ENCODE results near the gene RPS25.
"Not testable (repeated sequence)": the region's sequence is repeated elsewhere in the genome, so short reads cannot be mapped to it uniquely, and the experiment has no call there.

Gene RPS25

DNA sequence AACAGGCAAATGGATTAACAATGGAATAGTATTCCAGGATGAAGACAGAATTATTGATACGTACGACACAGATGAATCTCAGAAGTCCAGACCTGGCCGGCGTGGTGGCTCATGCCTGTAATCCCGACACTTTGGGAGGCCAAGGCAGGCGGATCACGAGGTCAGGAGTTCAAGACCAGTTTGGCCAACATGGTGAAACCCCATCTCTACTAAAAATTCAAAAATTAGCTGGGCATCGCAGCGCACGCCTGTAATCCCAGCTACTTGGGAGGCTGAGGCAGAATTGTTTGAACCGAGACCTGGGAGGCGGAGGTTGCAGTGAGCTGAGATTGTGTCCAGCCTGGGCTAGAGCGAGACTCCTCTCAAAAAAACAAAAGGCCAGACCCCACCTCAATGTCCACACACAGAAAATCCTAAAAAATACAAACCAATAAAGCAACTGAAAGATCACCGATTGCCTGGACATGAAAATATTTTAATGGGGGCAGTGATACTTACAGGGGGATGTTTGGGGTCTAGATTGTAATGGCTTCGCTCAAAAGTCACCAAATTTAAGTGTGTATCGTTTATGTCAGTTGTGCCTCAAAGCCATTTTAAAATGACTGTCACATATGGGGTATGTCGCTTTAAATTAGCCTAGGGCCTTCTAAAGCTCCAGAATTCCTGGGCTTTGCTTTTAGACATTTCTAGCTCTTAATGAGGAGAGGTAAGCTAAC is 3.8 kb downstream of the RPS25 start:
- no peak for DNase-seq

DNA sequence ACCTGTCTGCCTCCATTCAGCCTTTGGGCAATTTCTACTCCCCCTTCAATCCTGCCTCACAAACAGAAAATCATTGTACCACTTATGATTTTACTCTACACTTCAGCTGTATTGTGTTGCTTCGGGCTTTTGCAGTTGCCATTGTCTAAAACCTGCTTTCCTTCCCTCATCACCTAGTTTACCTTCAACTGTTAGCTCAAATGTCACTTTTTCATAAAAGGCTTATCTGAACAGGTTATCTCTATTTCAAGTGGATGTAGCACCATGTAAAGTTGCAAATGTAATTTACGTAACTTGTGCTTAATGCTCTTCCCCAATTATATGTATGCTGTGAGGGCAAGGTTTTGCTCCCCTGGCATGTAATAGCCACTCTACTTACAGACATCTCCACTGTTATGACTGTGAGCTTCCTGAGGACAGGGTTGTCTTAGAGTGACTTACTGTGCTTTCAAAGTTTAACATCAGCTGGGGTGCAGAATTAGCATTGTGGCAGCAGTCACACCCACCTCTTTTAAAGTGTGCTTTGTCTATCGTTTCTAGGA is 5.4 kb downstream of the RPS25 start:
- DNase-seq, result no peak

DNA sequence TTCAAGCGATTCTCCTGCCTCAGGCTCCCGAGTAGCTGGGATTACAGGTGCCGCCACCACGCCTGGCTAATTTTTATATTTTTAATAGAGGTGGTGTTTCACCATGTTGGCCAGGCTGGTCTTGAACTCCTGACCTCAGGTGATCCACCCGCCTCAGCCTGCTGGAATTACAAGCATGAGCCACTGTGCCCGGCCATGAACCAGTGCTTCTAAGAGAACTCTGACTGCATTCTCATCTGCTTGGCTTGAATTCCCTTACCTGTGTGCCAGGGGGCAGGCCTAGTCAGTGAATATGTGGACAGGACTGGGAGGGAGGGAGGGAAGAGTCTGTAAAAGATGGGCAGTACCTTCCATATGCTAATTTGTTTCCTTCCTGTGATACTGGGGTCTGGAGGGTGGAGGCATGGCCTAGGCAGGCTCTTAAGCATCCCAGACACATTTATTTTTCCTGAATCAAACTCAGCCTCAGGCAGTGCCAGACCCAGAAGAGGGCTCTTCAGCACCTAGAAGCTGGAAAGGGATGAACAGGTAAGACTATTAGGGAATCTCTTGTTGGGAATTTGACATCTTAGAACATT is 6.6 kb downstream of the RPS25 start:
- no peak for DNase-seq

DNA sequence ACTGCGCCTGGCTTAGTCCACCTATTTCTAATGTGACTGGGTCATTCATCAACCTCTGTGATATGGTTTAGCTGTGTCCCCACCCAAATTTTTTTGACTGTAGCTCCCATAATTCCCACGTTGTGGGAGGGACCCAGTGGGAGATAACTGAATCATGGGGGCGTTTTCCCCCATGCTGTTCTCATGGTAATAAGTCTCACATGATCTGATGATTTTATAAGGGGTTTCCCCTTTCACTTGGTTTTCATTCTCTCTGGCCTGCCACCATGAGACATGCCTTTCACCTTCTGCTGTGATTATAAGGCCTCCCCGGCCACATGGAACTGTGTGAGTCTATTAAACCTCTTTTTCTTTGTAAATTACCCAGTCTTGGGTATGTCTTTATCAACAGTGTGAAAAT is 11.5 kb downstream of the RPS25 start:
- DNase-seq, result no peak

DNA sequence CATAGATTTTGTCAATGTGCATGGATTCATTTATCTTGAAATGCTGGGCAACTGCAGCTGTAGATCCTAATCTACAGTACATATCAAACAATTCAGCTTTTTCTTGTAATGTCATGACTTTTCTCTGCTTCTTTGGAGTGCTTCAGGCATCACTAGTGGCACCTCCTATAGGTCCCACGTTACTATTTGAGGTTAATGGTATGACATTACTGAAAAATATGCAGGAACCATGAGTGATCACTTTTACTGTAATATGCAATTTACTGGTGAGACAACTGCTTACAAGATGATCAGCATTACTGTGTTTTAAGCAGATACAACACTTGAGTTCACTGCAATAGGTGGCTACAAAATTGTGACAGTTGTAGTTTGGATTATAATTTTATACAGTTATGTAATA is 17.2 kb downstream of the RPS25 start:
- DNase-seq, result no peak

DNA sequence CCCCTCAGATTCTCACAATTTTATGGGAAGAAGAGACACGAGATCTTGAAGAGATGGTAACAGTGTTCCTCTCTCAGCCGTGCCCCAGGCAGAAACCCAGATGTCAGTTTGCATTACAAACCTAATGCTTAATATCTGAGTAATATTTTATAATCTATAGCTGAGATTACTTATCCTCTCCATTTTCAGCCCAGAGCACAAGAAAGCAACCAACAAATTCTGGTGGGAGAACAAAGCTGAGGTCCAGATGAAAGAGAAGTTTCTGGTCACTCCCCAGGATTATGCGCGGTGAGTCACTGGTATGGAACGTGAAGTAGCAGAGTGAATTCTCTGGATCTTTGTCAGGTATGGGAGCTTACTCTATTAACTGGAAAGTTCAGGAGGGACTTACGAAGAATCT is 19.3 kb downstream of the RPS25 start:
- DNase-seq, result no peak

DNA sequence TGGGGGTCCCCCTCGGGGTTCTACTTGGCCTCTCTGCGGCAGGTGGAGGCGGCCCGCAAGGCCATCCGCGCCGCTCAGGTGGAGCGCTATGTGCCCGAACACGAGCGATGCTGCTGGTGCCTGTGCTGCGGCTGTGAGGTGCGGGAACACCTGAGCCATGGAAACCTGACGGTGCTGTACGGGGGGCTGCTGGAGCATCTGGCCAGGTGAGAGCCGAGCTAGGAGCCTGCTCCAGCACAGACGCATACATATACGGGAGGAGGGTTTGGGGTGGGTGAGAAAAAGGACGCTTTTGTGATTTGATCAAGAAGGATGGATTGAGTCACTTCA is 19.8 kb downstream of the RPS25 start:
- no peak for DNase-seq

DNA sequence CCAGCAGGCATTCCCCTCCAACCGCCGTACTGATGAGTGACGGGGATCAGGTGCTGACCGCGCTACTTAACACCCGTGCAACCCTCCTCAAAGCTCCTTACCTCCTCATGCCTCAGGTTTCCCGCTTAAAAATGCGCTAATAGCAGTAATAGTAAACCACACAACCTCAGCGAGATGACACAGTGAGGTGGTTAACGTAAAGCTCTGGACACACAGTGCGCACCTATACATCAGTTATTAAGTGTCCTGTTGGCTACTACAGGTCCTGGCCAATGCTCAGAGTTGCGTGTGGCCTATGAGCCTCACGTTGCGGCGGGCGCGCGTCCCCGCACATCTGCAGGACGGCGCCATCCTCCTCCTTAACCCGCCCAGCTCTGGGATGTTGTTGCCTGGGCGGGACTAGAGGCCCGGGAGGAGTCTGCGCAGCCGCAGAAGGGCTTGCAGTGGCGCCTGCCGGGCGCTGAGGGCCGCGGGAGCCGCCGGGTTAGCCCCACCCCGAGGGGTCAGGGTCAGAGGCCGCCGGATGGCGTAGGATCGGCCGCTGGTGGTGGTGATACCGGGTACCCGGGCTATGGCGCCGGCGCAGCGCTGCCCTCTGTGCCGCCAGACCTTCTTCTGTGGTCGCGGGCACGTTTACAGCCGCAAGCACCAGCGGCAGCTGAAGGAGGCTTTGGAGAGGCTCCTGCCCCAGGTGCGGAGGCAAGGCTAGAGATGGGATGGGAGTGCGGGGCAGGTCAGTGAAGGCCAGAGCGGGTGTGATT is 20.3 kb downstream of the RPS25 start, which contains the start of gene CENATAC:
TSS of gene CENATAC (plus strand) at position 512 of the 761 bp plus-strand sequence. CDS start at position 572, 60 bp downstream.
- peak; percentile 85 to 94 for DNase-seq

DNA sequence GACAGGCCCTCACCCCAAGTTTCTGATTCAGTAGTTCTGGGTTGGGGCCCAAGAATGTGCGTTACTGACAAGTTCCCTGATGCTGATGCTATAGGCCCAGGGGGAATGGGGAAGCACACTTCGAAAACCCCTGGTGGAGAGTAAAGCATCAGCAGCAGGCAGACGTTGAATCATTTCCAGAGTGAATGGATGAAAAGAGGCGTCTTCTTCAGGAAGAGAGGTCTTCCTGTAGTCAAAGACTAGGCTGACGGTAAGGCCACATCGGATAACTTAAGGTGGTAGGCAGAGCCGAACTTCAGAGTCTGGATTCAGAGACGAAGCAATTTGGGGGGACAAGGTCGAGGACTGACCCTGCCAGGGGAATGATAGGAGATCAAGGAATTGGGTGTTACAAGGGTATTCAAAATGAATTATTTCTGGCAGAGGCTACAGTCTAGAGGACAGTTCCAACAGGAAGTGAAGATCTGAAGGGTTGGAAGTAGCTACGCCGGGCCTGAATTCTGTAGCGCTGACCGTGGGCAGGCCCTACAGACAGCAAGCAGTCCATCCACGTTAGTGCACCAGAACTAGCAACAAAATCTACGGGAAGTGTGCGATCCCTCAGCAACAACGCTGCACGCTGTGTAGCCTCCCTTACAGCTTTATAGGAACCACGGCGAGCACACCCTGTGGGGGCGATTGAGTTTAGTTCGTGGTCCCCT is 21.1 kb downstream of the RPS25 start:
- no peak for DNase-seq

DNA sequence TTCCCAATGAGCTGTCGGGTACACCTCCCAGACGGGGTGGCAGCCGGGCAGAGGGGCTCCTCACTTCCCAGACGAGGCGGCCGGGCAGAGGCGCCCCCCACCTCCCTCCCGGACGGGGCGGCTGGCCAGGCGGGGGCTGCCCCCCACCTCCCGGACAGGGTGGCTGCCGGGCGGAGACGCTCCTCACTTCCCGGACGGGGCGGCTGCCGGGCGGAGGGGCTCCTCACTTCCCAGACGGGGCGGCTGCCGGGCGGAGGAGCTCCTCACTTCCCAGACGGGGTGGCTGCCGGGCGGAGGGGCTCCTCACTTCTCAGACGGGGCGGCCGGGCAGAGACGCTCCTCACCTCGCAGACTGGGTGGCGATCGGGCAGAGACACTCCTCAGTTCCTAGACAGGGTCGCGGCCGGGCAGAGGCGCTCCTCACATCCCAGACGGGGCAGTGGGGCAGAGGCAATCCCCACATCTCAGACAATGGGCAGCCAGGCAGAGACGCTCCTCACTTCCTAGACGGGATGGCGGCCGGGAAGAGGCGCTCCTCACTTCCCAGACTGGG is 26.6 kb downstream of the RPS25 start:
- DNase-seq, result not testable (repeated sequence)

DNA sequence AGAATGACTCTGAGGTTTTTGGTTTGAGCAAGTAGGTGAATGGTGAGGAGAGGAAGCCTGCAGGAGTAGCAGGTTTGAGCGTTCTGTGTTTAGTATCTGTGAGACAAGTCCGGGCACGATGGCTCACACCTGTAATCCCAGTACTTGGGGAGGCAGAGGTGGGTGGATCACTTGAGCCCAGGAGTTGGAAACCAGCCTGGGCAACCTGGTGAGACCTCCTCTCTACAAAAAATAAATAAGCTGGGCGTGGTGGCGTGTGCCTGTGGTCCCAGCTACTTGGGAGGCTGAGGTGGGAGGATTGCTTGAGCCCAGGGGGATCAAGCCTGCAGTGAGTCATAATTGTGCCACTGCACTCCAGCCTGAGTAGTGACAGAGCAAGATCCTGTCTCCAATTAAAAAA is 29.9 kb downstream of the RPS25 start:
- no peak for DNase-seq

DNA sequence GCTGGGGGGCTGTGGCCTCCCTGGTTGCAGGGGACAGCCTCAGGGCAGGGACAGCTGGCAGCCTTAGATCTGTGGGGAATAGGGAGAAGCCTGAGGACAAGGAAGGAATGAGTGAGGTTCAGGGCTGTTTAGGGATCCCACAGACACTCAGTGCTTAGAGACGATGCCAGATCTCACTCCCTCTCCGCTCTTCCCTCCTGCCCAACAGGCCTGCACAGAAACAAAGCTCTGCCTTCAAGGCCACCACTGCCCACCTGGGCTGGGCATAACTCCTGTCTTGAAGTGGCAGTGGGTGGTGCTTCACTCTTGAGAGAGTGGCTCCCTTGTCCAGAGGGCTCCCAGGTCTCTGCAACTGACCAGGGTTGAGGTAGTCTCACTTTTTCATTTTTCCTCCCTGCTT is 33.3 kb downstream of the RPS25 start:
- DNase-seq, result no peak

DNA sequence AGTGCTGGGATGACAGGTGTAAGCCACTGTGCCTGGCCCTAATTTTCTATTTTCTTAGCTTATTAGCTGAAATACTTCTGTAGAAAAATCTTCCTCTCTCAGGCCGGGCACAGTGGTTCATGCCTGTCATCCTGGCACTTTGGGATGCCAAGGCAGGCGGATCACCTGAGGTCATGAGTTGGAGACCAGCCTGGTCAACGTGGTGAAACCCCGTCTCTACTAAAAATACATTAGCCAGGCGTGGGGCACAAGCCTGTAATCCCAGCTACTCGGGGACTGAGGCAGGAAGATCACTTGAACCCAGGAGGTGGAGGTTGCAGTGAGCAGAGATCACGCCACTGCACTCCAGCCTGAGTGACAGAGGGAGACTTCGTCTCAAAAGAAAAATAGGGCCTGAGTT is 33.8 kb downstream of the RPS25 start:
- DNase-seq, result not testable (repeated sequence)

DNA sequence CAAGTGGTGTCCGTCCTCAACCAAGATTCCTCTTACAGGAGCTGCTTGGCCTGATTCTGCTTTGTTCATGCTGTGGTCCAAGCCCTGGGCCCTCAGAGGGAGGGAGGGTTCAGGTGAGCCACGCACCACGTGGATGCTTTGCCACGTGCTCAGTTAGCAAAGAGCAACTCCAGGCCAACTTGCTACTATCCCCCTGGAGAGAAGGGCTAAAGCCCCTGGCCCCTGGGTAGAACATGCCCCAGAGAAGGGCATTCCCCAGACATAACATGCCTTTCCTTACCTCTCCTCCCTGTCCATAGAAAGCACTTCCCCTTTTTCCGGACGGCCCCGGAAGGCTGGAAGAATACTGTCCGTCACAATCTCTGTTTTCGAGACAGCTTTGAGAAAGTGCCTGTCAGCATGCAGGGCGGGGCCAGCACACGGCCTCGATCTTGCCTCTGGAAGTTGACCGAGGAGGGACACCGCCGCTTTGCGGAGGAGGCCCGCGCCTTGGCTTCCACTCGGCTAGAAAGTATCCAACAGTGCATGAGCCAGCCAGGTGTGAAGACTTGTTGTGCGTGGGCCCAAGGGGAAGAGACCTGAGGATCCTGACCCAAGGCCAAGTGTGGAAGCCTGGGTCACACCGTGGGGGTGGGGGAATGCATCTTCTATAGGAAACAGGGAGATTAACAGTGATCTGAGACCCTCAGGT is 37.8 kb downstream of the RPS25 start:
- DNase-seq, result no peak

DNA sequence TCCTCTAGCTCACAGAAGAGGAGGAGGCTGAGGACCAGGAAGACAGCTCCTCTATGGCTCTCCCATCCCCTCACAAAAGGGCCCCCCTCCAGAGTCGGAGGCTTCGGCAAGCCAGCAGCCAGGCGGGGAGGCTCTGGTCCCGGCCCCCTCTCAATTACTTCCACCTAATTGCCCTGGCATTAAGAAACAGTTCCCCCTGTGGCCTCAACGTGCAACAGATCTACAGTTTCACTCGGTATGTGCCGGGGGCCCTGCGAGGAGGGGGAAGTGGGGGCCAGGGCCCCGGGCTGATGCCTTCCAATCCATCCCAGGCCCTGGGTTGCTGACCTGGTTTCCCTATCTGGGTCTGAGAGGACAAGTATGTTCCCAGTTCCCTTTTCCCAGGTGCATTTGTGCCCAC is 38.7 kb downstream of the RPS25 start:
- DNase-seq, result no peak

DNA sequence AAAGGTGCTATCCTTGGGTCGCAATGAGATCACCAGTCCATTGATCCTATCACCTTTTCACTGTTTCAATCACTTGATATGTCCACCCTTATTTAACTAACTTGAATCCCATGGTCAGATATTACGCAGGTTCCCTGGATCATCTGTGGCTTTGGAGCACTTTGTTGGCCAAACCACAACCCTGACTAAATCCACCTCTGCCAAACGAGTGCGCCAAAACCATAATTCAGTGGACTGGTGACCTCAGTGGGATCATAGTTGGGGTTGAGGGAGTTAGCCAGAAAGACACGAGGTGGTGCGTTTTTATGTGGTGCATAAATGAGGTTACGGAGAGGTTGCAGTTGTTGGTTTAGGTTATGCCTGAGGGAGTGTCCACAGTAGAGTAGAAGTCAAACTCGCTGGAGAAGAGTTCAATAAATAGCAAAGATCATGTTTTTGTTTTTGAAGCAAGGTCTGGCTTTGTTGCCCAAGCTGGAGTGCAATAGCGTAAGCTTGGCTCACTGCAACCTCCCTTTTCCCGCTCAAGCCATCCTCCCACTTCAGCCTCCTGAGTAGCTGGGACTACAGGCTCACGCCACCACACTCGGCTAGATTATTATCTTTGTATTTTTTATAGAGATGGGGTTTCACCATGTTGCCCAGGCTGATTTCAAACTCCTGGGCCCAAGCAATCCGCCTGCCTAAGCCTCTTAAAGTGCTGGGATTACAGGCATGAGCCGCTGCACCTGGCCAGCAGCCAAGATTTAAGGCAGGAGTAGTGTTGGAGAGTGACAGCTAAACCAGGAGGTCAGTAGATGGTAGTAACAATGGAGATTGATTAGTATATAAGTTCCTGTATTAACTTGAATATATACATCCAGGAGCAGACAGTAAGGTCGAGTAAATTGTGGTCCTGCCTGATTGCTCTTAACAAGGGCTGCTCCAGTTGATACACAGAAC is 42.1 kb downstream of the RPS25 start:
- DNase-seq, result no peak

DNA sequence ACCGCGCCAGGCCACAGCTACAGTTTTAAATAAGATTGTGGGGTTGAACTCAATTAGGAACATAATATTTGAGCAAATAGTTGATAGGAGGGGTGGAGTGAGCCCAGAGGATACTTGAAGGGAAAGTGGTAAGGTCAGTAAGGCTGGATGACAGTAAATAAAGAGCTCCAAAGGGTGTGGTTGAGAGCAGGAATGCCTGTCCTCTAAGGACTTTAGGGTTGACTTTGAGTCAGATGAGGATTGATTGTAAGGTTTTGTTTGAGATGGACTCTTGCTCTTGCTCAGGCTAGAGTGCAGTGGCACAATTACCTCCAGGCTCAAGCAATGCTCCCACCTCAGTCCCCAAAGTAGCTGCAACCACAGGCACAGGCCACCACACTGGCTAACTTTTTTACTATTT is 44.2 kb downstream of the RPS25 start:
- DNase-seq, result no peak

DNA sequence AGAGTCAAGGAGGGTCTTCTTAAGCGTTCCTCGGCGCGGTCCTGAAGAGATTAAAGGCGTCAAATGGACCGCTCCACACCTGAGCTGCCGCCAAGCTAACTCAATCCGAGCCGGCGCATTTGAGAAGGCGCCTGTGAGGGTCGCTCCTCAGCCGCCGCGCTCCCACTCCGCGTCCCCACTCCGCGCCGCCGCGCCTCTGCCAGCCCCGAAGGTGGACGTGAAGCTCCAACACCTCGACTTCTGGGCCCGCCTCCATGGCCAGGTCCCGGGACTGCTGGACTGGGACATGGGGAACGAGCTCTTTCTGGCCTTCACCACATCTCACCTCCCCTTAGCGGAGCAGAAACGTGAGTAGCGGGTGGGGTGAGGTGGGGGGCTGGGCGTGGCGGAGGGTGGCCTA is 46.5 kb downstream of the RPS25 start, which contains the start of gene FOXR1:
TSS of gene FOXR1 (plus strand) at position 116 of the 400 bp plus-strand sequence. CDS start at position 287, 171 bp downstream.
- no peak for DNase-seq

DNA sequence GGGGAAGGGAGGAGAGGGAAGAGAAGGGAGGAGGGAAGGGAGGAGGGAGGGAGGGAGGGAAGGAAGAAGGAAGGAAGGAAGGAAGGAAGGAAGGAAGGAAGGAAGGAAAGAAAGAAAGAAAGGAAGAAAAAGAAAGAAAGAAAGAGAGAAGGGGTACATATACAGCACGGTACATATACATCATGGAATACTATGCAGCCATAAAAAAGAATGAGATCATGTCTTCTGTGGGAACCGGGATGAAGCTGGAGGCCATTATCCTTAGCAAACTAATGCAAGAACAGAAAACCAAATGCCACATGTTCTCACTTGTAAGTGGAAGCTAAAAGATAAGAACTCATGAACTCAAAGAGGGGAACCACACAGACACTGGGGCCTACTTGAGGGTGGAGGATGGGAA is 48.6 kb downstream of the RPS25 start:
- not testable (repeated sequence) for DNase-seq
